HFFc6 (cell line): Measurements from ENCODE around the gene USP1. TPM values are rescaled to one million over a fixed set of nuclear protein-coding genes. Genes with fewer than 3 reads are reported as not detected.

ENCODE experiments used
- DNase-seq: peaks from one replicate; pipeline ENCODE4 v3.0.0-alpha.2; 2018
- H3K27ac Mint-ChIP-seq: 2 replicates; pipeline ENCODE4 v1.8.0; 2020; ENCODE audit warnings: mild to moderate bottlenecking, mixed read lengths
- H3K27me3 Mint-ChIP-seq: 2 replicates; pipeline ENCODE4 v1.8.0; 2021; ENCODE audit warnings: mild to moderate bottlenecking, moderate library complexity, mixed read lengths; ENCODE audit not compliant: insufficient read depth
- H3K36me3 Mint-ChIP-seq: 2 replicates; pipeline ENCODE4 v1.8.0; 2021; ENCODE audit warnings: low read depth, mixed read lengths
- H3K4me1 Mint-ChIP-seq: 2 replicates; pipeline ENCODE4 v1.8.0; 2020; ENCODE audit warnings: low read depth, mixed read lengths
- H3K4me3 Mint-ChIP-seq: 2 replicates; pipeline ENCODE4 v1.8.0; 2020; ENCODE audit warnings: mild to moderate bottlenecking, moderate library complexity, mixed read lengths
- H3K9me3 Mint-ChIP-seq: 2 replicates; pipeline ENCODE4 v1.8.0; 2020; ENCODE audit warnings: mild to moderate bottlenecking, mixed read lengths
- CTCF ChIP-seq: fragments of 200-600 bp; sonication (generic); IDR thresholded peaks from 2 replicates; pipeline ENCODE4 v1.5.0; 2021; ENCODE audit warnings: antibody characterized with exemption, mild to moderate bottlenecking
- total RNA-seq, 6 experiments: library from RNA; stranded (reverse); fragmentation: NEBNext Ultra II Directional; extraction: Animal tissue kit (Norgen Biotek cat#: 25700); gene quantifications; 2 replicates in 1 of 6; 3 replicates in 5 of 6; pipeline ENCODE4 v1.2.3, GENCODE V29; 2021

The USP1 gene
- total RNA-seq, 6 experiments from 2014 or later, result 15.0 to 30.9 (median 28.3) TPM

GRCh38 chr1:62500210-62500609, 63.4 kb downstream of the USP1 start:
- Mint-ChIP-seq H3K9me3 (no peaks in the 10 kb centered on the region), H3K36me3 (peaks cover 19% of the 10 kb centered on the region), H3K27me3 (peaks cover 1% of the 10 kb centered on the region), H3K27ac (no peak overlapping the region), H3K4me3 (no peak overlapping the region), H3K4me1 (peaks cover 5% of the 10 kb centered on the region)
- no peak for TF ChIP-seq CTCF
- no peak for DNase-seq

Other genes starting within 250 kb of the USP1 start
- not detected for gene L1TD1, start 242.2 kb upstream of the USP1 start, total RNA-seq
- gene KANK4, start 117.6 kb upstream of the USP1 start, total RNA-seq, result not detected
- not detected for gene ANGPTL3, start 160.5 kb downstream of the USP1 start, total RNA-seq